GM19099 (cell line): ENCODE measurements around the gene P2RY8.

Experiments used
- POLR2A ChIP-seq: IDR thresholded peaks from 3 replicates; pipeline ENCODE4 v1.6.1; 2011; ENCODE audit warnings: low read depth; ENCODE audit not compliant: insufficient read length; ENCODE audit errors: extremely low read depth

Gene P2RY8

GRCh38 chrX:1480082-1480785, 56.8 kb downstream of the P2RY8 start:
- no peak for TF ChIP-seq POLR2A

GRCh38 chrX:1477801-1478458, 59.1 kb downstream of the P2RY8 start:
- no peak for TF ChIP-seq POLR2A

GRCh38 chrX:1477229-1477628, 59.8 kb downstream of the P2RY8 start:
- no peak for TF ChIP-seq POLR2A

- TF ChIP-seq POLR2A: no peak
Observed at GRCh38 chrX:1476682-1477081, 60.3 kb downstream of the P2RY8 start.

- TF ChIP-seq POLR2A: no peak
Observed at GRCh38 chrX:1475881-1476280, 61.1 kb downstream of the P2RY8 start.

- TF ChIP-seq POLR2A: no peak
Observed at GRCh38 chrX:1475481-1475880, 61.5 kb downstream of the P2RY8 start.

GRCh38 chrX:1472975-1473374, 64.0 kb downstream of the P2RY8 start:
- TF ChIP-seq POLR2A: no peak

GRCh38 chrX:1468250-1468772, 68.7 kb downstream of the P2RY8 start:
- no peak for TF ChIP-seq POLR2A

- TF ChIP-seq POLR2A: no peak
Observed at GRCh38 chrX:1466971-1467561, 69.9 kb downstream of the P2RY8 start.

- TF ChIP-seq POLR2A: no peak
Observed at GRCh38 chrX:1466232-1466661, 70.7 kb downstream of the P2RY8 start.

GRCh38 chrX:1465286-1466231, 71.4 kb downstream of the P2RY8 start:
- TF ChIP-seq POLR2A: no peak

- no peak for TF ChIP-seq POLR2A
Observed at GRCh38 chrX:1464971-1465285, 72.1 kb downstream of the P2RY8 start.

GRCh38 chrX:1464041-1464970, 72.7 kb downstream of the P2RY8 start:
- no peak for TF ChIP-seq POLR2A

GRCh38 chrX:1463581-1463980, 73.4 kb downstream of the P2RY8 start:
- TF ChIP-seq POLR2A: no peak

- TF ChIP-seq POLR2A: no peak
Observed at GRCh38 chrX:1462596-1463251, 74.3 kb downstream of the P2RY8 start.
